ENCODE measurements around the gene CCSER1. TPM values are rescaled to one million over a fixed set of nuclear protein-coding genes. Genes with fewer than 3 reads are reported as not detected.

Gene CCSER1
- total and polyA plus RNA-seq, 9 donors, result 0.21 to 8.3 (median 3.2) TPM

GRCh38 chr4:90234916-90235547 lies 107.8 kb downstream of the CCSER1 start:
- TF ChIP-seq, protein P1, sequence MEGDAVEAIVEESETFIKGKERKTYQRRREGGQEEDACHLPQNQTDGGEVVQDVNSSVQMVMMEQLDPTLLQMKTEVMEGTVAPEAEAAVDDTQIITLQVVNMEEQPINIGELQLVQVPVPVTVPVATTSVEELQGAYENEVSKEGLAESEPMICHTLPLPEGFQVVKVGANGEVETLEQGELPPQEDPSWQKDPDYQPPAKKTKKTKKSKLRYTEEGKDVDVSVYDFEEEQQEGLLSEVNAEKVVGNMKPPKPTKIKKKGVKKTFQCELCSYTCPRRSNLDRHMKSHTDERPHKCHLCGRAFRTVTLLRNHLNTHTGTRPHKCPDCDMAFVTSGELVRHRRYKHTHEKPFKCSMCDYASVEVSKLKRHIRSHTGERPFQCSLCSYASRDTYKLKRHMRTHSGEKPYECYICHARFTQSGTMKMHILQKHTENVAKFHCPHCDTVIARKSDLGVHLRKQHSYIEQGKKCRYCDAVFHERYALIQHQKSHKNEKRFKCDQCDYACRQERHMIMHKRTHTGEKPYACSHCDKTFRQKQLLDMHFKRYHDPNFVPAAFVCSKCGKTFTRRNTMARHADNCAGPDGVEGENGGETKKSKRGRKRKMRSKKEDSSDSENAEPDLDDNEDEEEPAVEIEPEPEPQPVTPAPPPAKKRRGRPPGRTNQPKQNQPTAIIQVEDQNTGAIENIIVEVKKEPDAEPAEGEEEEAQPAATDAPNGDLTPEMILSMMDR (IDR thresholded peaks at IDR 0.05), result no peak
- Histone ChIP-seq H3K36me3 (no peaks in the 10 kb centered on the region), H3K4me3 (no peak overlapping the region), H3K9me3 (no peaks in the 10 kb centered on the region), H3K27me3 (peaks cover 2% of the 10 kb centered on the region), H3K4me1 (ENCODE audit: insufficient read depth) (no peaks in the 10 kb centered on the region), H3K27ac (no peak overlapping the region)
- intact Hi-C loops (cut with DNase I), result no loop called here
- 51 to 67% (median 59%) methylated on average over 8 of the region's 8 CpGs for whole genome bisulfite sequencing, 3 donors
- DNase-seq, result no peak

GRCh38 chr4:90237751-90238530 lies 110.7 kb downstream of the CCSER1 start:
- TF ChIP-seq POLR2A (IDR thresholded peaks at IDR 0.05), result no peak
- TF ChIP-seq EP300 (IDR thresholded peaks at IDR 0.05), result no peak
- TF ChIP-seq, protein P1 (IDR thresholded peaks at IDR 0.05), result no peak
- no peak overlapping the region for H3K4me3 ChIP-seq
- intact Hi-C loops (cut with DNase I), result no loop called here
- H3K27me3 ChIP-seq, result peaks cover 2% of the 10 kb centered on the region
- no peaks in the 10 kb centered on the region for H3K9me3 ChIP-seq
- no peak overlapping the region for H3K27ac ChIP-seq
- 68 to 77% (median 77%) methylated on average over 4 of the region's 4 CpGs for WGBS, 3 donors
- H3K36me3 ChIP-seq, result no peaks in the 10 kb centered on the region
- no peak for DNase-seq
- H3K4me1 ChIP-seq (ENCODE audit: insufficient read depth), result no peaks in the 10 kb centered on the region

DNA sequence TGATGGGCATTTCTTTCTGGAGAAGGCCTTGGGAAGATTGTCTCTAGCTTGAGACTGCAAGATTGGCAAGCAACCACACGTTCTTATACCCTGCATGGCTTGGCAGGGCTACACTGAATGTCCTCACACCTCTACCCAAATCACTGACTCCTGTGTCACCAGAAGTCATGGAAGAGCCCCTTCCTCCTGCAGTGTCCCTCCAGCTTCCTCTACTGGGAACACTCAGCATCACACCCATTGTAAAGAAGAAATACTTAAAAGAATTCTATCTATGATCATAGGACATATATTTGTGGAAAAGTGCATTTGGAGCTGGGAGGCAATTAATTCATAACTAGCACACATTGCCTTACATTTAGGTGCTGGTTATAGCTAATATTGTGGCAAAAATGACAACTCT lies 113.1 kb downstream of the CCSER1 start:
- no peaks in the 10 kb centered on the region for H3K4me1 ChIP-seq (ENCODE audit: insufficient read depth)
- DNase-seq, result no peak
- no peak overlapping the region for H3K27ac ChIP-seq
- H3K27me3 ChIP-seq, result peaks cover 2% of the 10 kb centered on the region
- no peaks in the 10 kb centered on the region for H3K9me3 ChIP-seq
- TF ChIP-seq, protein P1 (IDR thresholded peaks at IDR 0.05), result no peak
- TF ChIP-seq POLR2A (IDR thresholded peaks at IDR 0.05) (no peak), EP300 (IDR thresholded peaks at IDR 0.05) (no peak)
- 57 to 81% (median 69%) methylated on average over 1 of the region's 1 CpG for WGBS, 3 donors
- intact Hi-C loops (cut with DNase I), result no loop called here
- no peaks in the 10 kb centered on the region for H3K36me3 ChIP-seq
- H3K4me3 ChIP-seq, result no peak overlapping the region

- Histone ChIP-seq H3K27ac (no peak overlapping the region), H3K4me3 (no peak overlapping the region), H3K4me1 (ENCODE audit: insufficient read depth) (no peaks in the 10 kb centered on the region), H3K27me3 (peaks cover 2% of the 10 kb centered on the region), H3K36me3 (no peaks in the 10 kb centered on the region), H3K9me3 (no peaks in the 10 kb centered on the region)
- no peak for DNase-seq
- intact Hi-C loops (cut with DNase I), result no loop called here
- TF ChIP-seq POLR2A (IDR thresholded peaks at IDR 0.05) (no peak), EP300 (IDR thresholded peaks at IDR 0.05) (no peak)
- TF ChIP-seq, protein P1 (IDR thresholded peaks at IDR 0.05), result no peak
- 94 to 96% (median 94%) methylated on average over 3 of the region's 3 CpGs for WGBS, 3 donors
Observed at GRCh38 chr4:90241008-90241407, 113.8 kb downstream of the CCSER1 start.
